ENCODE measurements around the gene SVBP.

GRCh38 chr1:42844592-42845140, 27.5 kb upstream of the SVBP start:
- no peak for TF ChIP-seq EZH2 (IDR thresholded peaks at IDR 0.05; ENCODE audit: insufficient read depth, poor library complexity, severe bottlenecking)
- no peak for TF ChIP-seq EZH2phosphoT487 (IDR thresholded peaks at IDR 0.05; ENCODE audit: insufficient read depth, low read depth)
